B cell (primary cell): ENCODE results near the gene POU2AF1. TPM values are rescaled to one million over a fixed set of nuclear protein-coding genes. Genes with fewer than 3 reads are reported as not detected.
A peak's percentile ranks its signal among the peaks of the same experiment; 100 is the strongest.

Experiments used
- ATAC-seq: fragments of 200-7000 bp; cut with Tn5 transposase; one replicate; pipeline ENCODE4 v1.10.0; 2021; ENCODE audit warnings: low read depth, mild to moderate bottlenecking, moderate number of reproducible peaks, moderate library complexity
- CTCF ChIA-PET: fragments of 350-600 bp; sonication (Branson Sonifier 250); formaldehyde crosslinking; loops from one replicate; lab custom pipeline; 2021; ENCODE audit warnings: antibody characterized with exemption, inconsistent platforms; lab: Charles Lee
- POLR2A ChIA-PET: fragments of 350-600 bp; sonication (Branson Sonifier 250); formaldehyde crosslinking; loops from one replicate; lab custom pipeline; 2021; ENCODE audit warnings: antibody characterized with exemption; lab: Charles Lee
- DNase-seq: peaks from one replicate; pipeline ENCODE4 v3.0.0; 2013
- H2AFZ ChIP-seq: 2 replicates; pipeline ENCODE4 v1.6.1; 2012; ENCODE audit warnings: mild to moderate bottlenecking, low read depth, low read length; ENCODE audit not compliant: insufficient read depth, poor library complexity, severe bottlenecking
- H3K27ac ChIP-seq, 2 donors: 1 replicate in 1 of 2; 2 replicates in 1 of 2; pipeline ENCODE4 v1.5.1; 2012 to 2013; ENCODE audit warnings: low read length in 2 of 2, mild to moderate bottlenecking in 2 of 2, moderate library complexity in 1 of 2
- H3K27me3 ChIP-seq, 4 experiments: fragments of 200-600 bp in 1 of 4; sonication (generic) in 1 of 4; replicated peaks in 1 of 4; 1 replicate in 2 of 4; 2 replicates in 2 of 4; pipeline versions ENCODE4 v1.6.1 to v1.7.0; 2013 to 2016; ENCODE audit warnings: low read length in 3 of 4, mild to moderate bottlenecking in 2 of 4, mixed read lengths in 1 of 4, moderate library complexity in 1 of 4; ENCODE audit not compliant: insufficient read depth in 4 of 4, control insufficient read depth in 3 of 4; ENCODE audit errors: control extremely low read depth in 1 of 4
- H3K36me3 ChIP-seq, 2 experiments: replicated peaks in 1 of 2; 1 replicate in 1 of 2; 2 replicates in 1 of 2; pipeline versions ENCODE4 v1.6.1 to v1.7.1; 2013; ENCODE audit warnings: low read length in 1 of 2; ENCODE audit not compliant: insufficient read depth in 2 of 2, control insufficient read depth in 1 of 2; ENCODE audit errors: control extremely low read depth in 1 of 2, extremely low read depth in 1 of 2
- H3K4me1 ChIP-seq, 2 donors: fragments of 200-600 bp in 1 of 2; sonication (generic) in 1 of 2; 1 replicate in 1 of 2; 2 replicates in 1 of 2; pipeline versions ENCODE4 v1.5.1 to v1.6.1; 2013 to 2017; ENCODE audit warnings: low read length in 2 of 2; ENCODE audit not compliant: control insufficient read depth in 2 of 2, insufficient read depth in 2 of 2
- H3K4me2 ChIP-seq: replicated peaks from 2 replicates; pipeline ENCODE3; 2012; ENCODE audit warnings: mild to moderate bottlenecking, low read depth, low read length; ENCODE audit not compliant: poor library complexity, severe bottlenecking
- H3K4me3 ChIP-seq, 5 experiments: fragments of 200-600 bp in 1 of 5; sonication (generic) in 1 of 5; 1 replicate in 3 of 5; 2 replicates in 2 of 5; pipeline versions ENCODE4 v1.5.1 to v1.7.0; 2011 to 2016; ENCODE audit warnings: low read length in 4 of 5, mild to moderate bottlenecking in 4 of 5, low read depth in 2 of 5, control low read depth in 1 of 5, moderate library complexity in 1 of 5; ENCODE audit not compliant: insufficient read depth in 1 of 5; ENCODE audit errors: control extremely low read depth in 1 of 5, extremely low read depth in 1 of 5
- H3K79me2 ChIP-seq: fragments of 200-600 bp; sonication (generic); one replicate; pipeline ENCODE4 v1.6.0; 2016; ENCODE audit warnings: low read length; ENCODE audit not compliant: control insufficient read depth, insufficient read depth
- H3K9ac ChIP-seq: fragments of 200-600 bp; sonication (generic); 2 replicates; pipeline ENCODE4 v1.6.1; 2017; ENCODE audit warnings: mild to moderate bottlenecking, low read length, moderate library complexity
- H3K9me3 ChIP-seq, 3 donors: one replicate each; pipeline versions ENCODE4 v1.6.1 to v1.7.1; 2013; ENCODE audit warnings: low read length in 2 of 3; ENCODE audit not compliant: control insufficient read depth in 2 of 3, insufficient read depth in 1 of 3; ENCODE audit errors: control extremely low read depth in 1 of 3
- H4K20me1 ChIP-seq: 2 replicates; pipeline ENCODE4 v1.6.0; 2012; ENCODE audit warnings: mild to moderate bottlenecking, low read length; ENCODE audit not compliant: insufficient read depth, control insufficient read depth, poor library complexity, severe bottlenecking
- H3K27ac Mint-ChIP-seq: one replicate; pipeline ENCODE4 v1.8.0; 2021; ENCODE audit warnings: mixed read lengths
- H3K27me3 Mint-ChIP-seq: one replicate; pipeline ENCODE4 v1.8.0; 2021; ENCODE audit warnings: mixed read lengths
- H3K4me1 Mint-ChIP-seq: one replicate; pipeline ENCODE4 v1.8.0; 2021; ENCODE audit warnings: mixed read lengths
- H3K4me3 Mint-ChIP-seq: one replicate; pipeline ENCODE4 v1.8.0; 2021; ENCODE audit warnings: mixed read lengths
- H3K9me3 Mint-ChIP-seq: one replicate; pipeline ENCODE4 v1.8.0; 2022; ENCODE audit warnings: mixed read lengths; ENCODE audit not compliant: insufficient read depth
- CTCF ChIP-seq: fragments of 200-600 bp; IDR thresholded peaks from one replicate; pipeline ENCODE4 v1.8.0; 2022; ENCODE audit warnings: antibody characterized with exemption, mild to moderate bottlenecking
- EZH2 ChIP-seq: IDR thresholded peaks from 2 replicates; pipeline ENCODE4 v1.6.1; 2012; ENCODE audit warnings: borderline replicate concordance, low read depth, mild to moderate bottlenecking, moderate library complexity, low read length; ENCODE audit not compliant: insufficient read depth, poor library complexity, severe bottlenecking
- WGBS: methylation state at CpG from one replicate; pipeline ENCODE4 v1.1.5; 2013; ENCODE audit warnings: missing lambda C conversion rate; ENCODE audit not compliant: insufficient coverage; 5-methylcytosine and 5-hydroxymethylcytosine counted together
- intact Hi-C: fragments of 100-400 bp; cut with micrococcal nuclease; formaldehyde crosslinking; loops from one replicate; pipeline ENCODE4 v1.10.0; 2022
- polyA plus RNA-seq: library from polyadenylated mRNA; depleted of rRNA; stranded (reverse); fragments of >200 nt; gene quantifications from 2 replicates; pipeline ENCODE4 v1.2.3, GENCODE V29; 2012
- total RNA-seq, 2 donors: library from RNA; stranded (reverse); fragments of 120-200 nt in 1 of 2; gene quantifications; 1 replicate in 1 of 2; 2 replicates in 1 of 2; pipeline versions ENCODE4 v1.2.3 to v1.2.4, GENCODE V29; 2013 to 2022

Gene POU2AF1
- total and polyA plus RNA-seq, 2 donors (not counting 1 experiment from before 2014, with no cell fraction given) = 308 to 407 TPM

- no peaks in the 10 kb centered on the region for H3K27me3 ChIP-seq
- peak overlapping the region; percentile 69 for H3K4me2 ChIP-seq
- H4K20me1 ChIP-seq = no peaks in the 10 kb centered on the region
- TF ChIP-seq CTCF = no peak
- TF ChIP-seq EZH2 = no peak
- ChIA-PET POLR2A (interaction anchor here (0.5 to 1.5 kb wide), 4 partner anchors 15 to 32 kb away, joined by 3 to 7 read pairs (median 4); partner anchors contain the start of gene POU2AF1), CTCF (interaction anchor here (0.6 to 6.1 kb wide), 10 partner anchors 10 to 50 kb away, joined by 3 to 163 read pairs (median 4); no protein-coding TSS in a partner anchor)
- no peak for DNase-seq
- intact Hi-C loops = no loop called here
- ATAC-seq = no peak
- Mint-ChIP-seq H3K27ac (peak overlapping the region; percentile 93), H3K4me1 (peaks cover 88% of the 10 kb centered on the region), H3K27me3 (no peaks in the 10 kb centered on the region), H3K4me3 (peak overlapping the region; percentile 88), H3K9me3 (no peaks in the 10 kb centered on the region)
- no peaks in the 10 kb centered on the region for H3K36me3 ChIP-seq
- H3K9me3 ChIP-seq = peaks cover 0 to 6% (median 0%) of the 10 kb centered on the region in 3 donors
- WGBS = 93% methylated on average over 2 of the region's 2 CpGs
- H2AFZ ChIP-seq = peak overlapping the region; percentile 0
- peaks cover 70 to 71% of the 10 kb centered on the region in 2 donors for H3K4me1 ChIP-seq
- no peak overlapping the region for H3K9ac ChIP-seq
- peaks cover 25% of the 10 kb centered on the region for H3K79me2 ChIP-seq
- peak overlapping the region; percentile 72 to 86 for H3K27ac ChIP-seq
- H3K4me3 ChIP-seq = no peak overlapping the region
These were observed 18.0 kb upstream of the POU2AF1 start for GRCh38 chr11:111397034-111397433.

GRCh38 chr11:111395749-111396148 is 16.7 kb upstream of the POU2AF1 start:
- ATAC-seq (no peak), DNase-seq (no peak)
- ChIA-PET CTCF (interaction anchor here (1.4 to 6.1 kb wide), 6 partner anchors 9 to 51 kb away, joined by 3 to 163 read pairs (median 4); partner anchors contain the start of gene POU2AF1), POLR2A (interaction anchor here (1.5 kb wide), 1 partner anchor 16 kb away, joined by 7 read pairs; the partner anchor contains the start of gene POU2AF1)
- Mint-ChIP-seq H3K27me3 (no peaks in the 10 kb centered on the region), H3K4me3 (no peak overlapping the region), H3K27ac (peak overlapping the region; percentile 67), H3K4me1 (peaks cover 87% of the 10 kb centered on the region), H3K9me3 (no peaks in the 10 kb centered on the region)
- peaks cover 69% of the 10 kb centered on the region in 2 donors for H3K4me1 ChIP-seq
- peaks cover 0 to 6% (median 0%) of the 10 kb centered on the region in 3 donors for H3K9me3 ChIP-seq
- H3K27ac ChIP-seq = no peak overlapping the region
- no peak overlapping the region for H3K4me2 ChIP-seq
- intact Hi-C loops = no loop called here
- no peak overlapping the region for H3K9ac ChIP-seq
- no peaks in the 10 kb centered on the region for H4K20me1 ChIP-seq
- no peaks in the 10 kb centered on the region for H3K27me3 ChIP-seq
- H3K79me2 ChIP-seq = peaks cover 25% of the 10 kb centered on the region
- TF ChIP-seq EZH2 (no peak), CTCF (no peak)
- H2AFZ ChIP-seq = no peak overlapping the region
- H3K36me3 ChIP-seq = no peaks in the 10 kb centered on the region
- 97% methylated on average over 7 of the region's 7 CpGs for WGBS
- H3K4me3 ChIP-seq = no peak overlapping the region
